IMR-90 (cell line): ENCODE results near the gene TAPT1. TPM values are rescaled to one million over a fixed set of nuclear protein-coding genes. Genes with fewer than 3 reads are reported as not detected.

Experiments used
- ATAC-seq: fragments of 200-7000 bp; cut with Tn5 transposase; 2 replicates; pipeline ENCODE4 v1.9.1; 2020; ENCODE audit warnings: low read depth, mild to moderate bottlenecking, moderate library complexity
- BruUV-seq: library from RNA; stranded (reverse); fragments of 400-500 nt; replicated peaks from 2 replicates; lab custom pipeline; 2021; lab: Mats Ljungman, UMichigan
- CTCF ChIA-PET: fragments of 300-600 bp; formaldehyde crosslinking; extraction: SDS; loops from one replicate; lab custom pipeline; 2021; ENCODE audit warnings: antibody characterized with exemption; lab: Yijun Ruan, JAX
- POLR2A ChIA-PET: fragments of 300-600 bp; sonication (Branson Sonifier 250); formaldehyde crosslinking; loops from one replicate; lab custom pipeline; 2022; ENCODE audit warnings: antibody characterized with exemption; ENCODE audit not compliant: unreplicated experiment; lab: Charles Lee
- DNase-seq: peaks from one replicate; pipeline ENCODE4 v3.0.0; 2013
- H2AFZ ChIP-seq: replicated peaks from 2 replicates; pipeline ENCODE3; 2013; ENCODE audit warnings: low read length, mild to moderate bottlenecking; ENCODE audit not compliant: poor library complexity
- H2AK5ac ChIP-seq: 2 replicates; pipeline ENCODE4 v1.6.1; 2013; ENCODE audit warnings: low read depth, low read length, inconsistent platforms
- H2AK9ac ChIP-seq: replicated peaks from 2 replicates; pipeline ENCODE3; 2013; ENCODE audit warnings: mild to moderate bottlenecking, low read depth, low read length, moderate library complexity; ENCODE audit not compliant: poor library complexity
- H2BK120ac ChIP-seq: 2 replicates; pipeline ENCODE4 v1.6.1; 2013; ENCODE audit warnings: low read depth, low read length, inconsistent platforms
- H2BK15ac ChIP-seq: 3 replicates; pipeline ENCODE4 v1.6.1; 2013; ENCODE audit warnings: low read depth, low read length, inconsistent platforms
- H2BK20ac ChIP-seq: 2 replicates; pipeline ENCODE4 v1.6.1; 2013; ENCODE audit warnings: low read depth, mild to moderate bottlenecking, inconsistent platforms, low read length, moderate library complexity
- H2BK5ac ChIP-seq: 2 replicates; pipeline ENCODE4 v1.6.1; 2013; ENCODE audit warnings: mild to moderate bottlenecking, low read depth, low read length, inconsistent platforms; ENCODE audit not compliant: poor library complexity, severe bottlenecking
- H3K14ac ChIP-seq: replicated peaks from 2 replicates; pipeline ENCODE4 v1.6.1; 2013; ENCODE audit warnings: low read depth, low read length, inconsistent platforms
- H3K18ac ChIP-seq: 2 replicates; pipeline ENCODE4 v1.6.1; 2013; ENCODE audit warnings: low read depth, low read length, control low read depth
- H3K23ac ChIP-seq: 2 replicates; pipeline ENCODE4 v1.6.1; 2013; ENCODE audit warnings: low read depth, low read length, inconsistent platforms
- H3K27ac ChIP-seq: 2 replicates; pipeline ENCODE4 v1.5.1; 2013; ENCODE audit warnings: mild to moderate bottlenecking, control low read depth, low read length; ENCODE audit not compliant: insufficient read depth
- H3K27me3 ChIP-seq: 2 replicates; pipeline ENCODE4 v1.6.1; 2013; ENCODE audit warnings: low read length; ENCODE audit not compliant: control insufficient read depth, insufficient read depth
- H3K36me3 ChIP-seq: 2 replicates; pipeline ENCODE4 v1.6.1; 2013; ENCODE audit warnings: low read length, mixed read lengths; ENCODE audit not compliant: control insufficient read depth, insufficient read depth
- H3K4ac ChIP-seq: 2 replicates; pipeline ENCODE4 v1.6.1; 2013; ENCODE audit warnings: low read depth, low read length, inconsistent platforms
- H3K4me1 ChIP-seq: 2 replicates; pipeline ENCODE4 v1.6.1; 2013; ENCODE audit warnings: low read length, mixed read lengths; ENCODE audit not compliant: control insufficient read depth, insufficient read depth
- H3K4me2 ChIP-seq: 2 replicates; pipeline ENCODE4 v1.6.1; 2013; ENCODE audit warnings: low read depth, mild to moderate bottlenecking, control low read depth, low read length, moderate library complexity
- H3K4me3 ChIP-seq: 2 replicates; pipeline ENCODE4 v1.5.1; 2013; ENCODE audit warnings: low read depth, mild to moderate bottlenecking, control low read depth, low read length, moderate library complexity; ENCODE audit not compliant: insufficient read depth
- H3K56ac ChIP-seq: 2 replicates; pipeline ENCODE4 v1.6.1; 2013; ENCODE audit warnings: low read length, inconsistent platforms; ENCODE audit not compliant: insufficient read depth; ENCODE audit errors: extremely low read depth
- H3K79me1 ChIP-seq, 2 experiments: 2 replicates each; pipeline ENCODE4 v1.6.1; 2013; ENCODE audit warnings: low read length in 2 of 2, inconsistent platforms in 1 of 2, low read depth in 1 of 2
- H3K9ac ChIP-seq: 2 replicates; pipeline ENCODE4 v1.6.1; 2013; ENCODE audit warnings: low read depth, low read length, control low read depth
- H3K9me1 ChIP-seq: 2 replicates; pipeline ENCODE4 v1.6.1; 2013; ENCODE audit warnings: low read length, inconsistent platforms; ENCODE audit not compliant: insufficient read depth
- H3K9me3 ChIP-seq: 2 replicates; pipeline ENCODE4 v1.6.1; 2013; ENCODE audit warnings: low read length; ENCODE audit not compliant: control insufficient read depth, insufficient read depth
- H4K20me1 ChIP-seq: 2 replicates; pipeline ENCODE4 v1.6.1; 2013; ENCODE audit warnings: low read length, inconsistent platforms; ENCODE audit not compliant: insufficient read depth
- H4K5ac ChIP-seq: 2 replicates; pipeline ENCODE4 v1.6.1; 2013; ENCODE audit warnings: mild to moderate bottlenecking, low read depth, low read length, control low read depth
- H4K8ac ChIP-seq, 2 experiments: 2 replicates each; pipeline ENCODE4 v1.6.1; 2013; ENCODE audit warnings: low read depth in 2 of 2, low read length in 2 of 2, control low read depth in 1 of 2, inconsistent platforms in 1 of 2
- H4K91ac ChIP-seq: 2 replicates; pipeline ENCODE4 v1.6.1; 2013; ENCODE audit warnings: low read depth, low read length, inconsistent platforms; ENCODE audit not compliant: insufficient read depth
- CEBPB ChIP-seq: IDR thresholded peaks from 2 replicates; pipeline ENCODE4 v1.6.1; 2012; ENCODE audit warnings: low read depth, low read length, improper control_type of control experiment
- NFE2L2 ChIP-seq: fragments of 150-350 bp; IDR thresholded peaks from 2 replicates; pipeline ENCODE4 v1.6.1; 2016; ENCODE audit warnings: low read depth, mild to moderate bottlenecking, low read length
- WGBS, 2 experiments: methylation state at CpG; one replicate each; pipeline versions ENCODE4 v1.1.5 to v1.1.7; 2013; ENCODE audit warnings: missing lambda C conversion rate in 2 of 2; ENCODE audit not compliant: insufficient read length in 1 of 2; ENCODE audit errors: extremely low coverage in 2 of 2; 5-methylcytosine and 5-hydroxymethylcytosine counted together
- dilution Hi-C: fragments of 300-500 bp; cut with HindIII; formaldehyde crosslinking; loops from one replicate; pipeline ENCODE4 v1.14.3; 2018; ENCODE audit warnings: low sequenced_read_pairs; ENCODE audit not compliant: unreplicated experiment
- in situ Hi-C: fragments of 300-500 bp; cut with MboI; formaldehyde crosslinking; loops from 3 replicates; pipeline ENCODE4 v1.14.3; 2019; ENCODE audit warnings: low sequenced_read_pairs, inconsistent platforms, mixed read lengths
- intact Hi-C: fragments of 100-400 bp; cut with micrococcal nuclease; formaldehyde crosslinking; loops from 2 replicates; pipeline ENCODE4 v1.10.0; 2022
- polyA plus RNA-seq, 3 experiments: library from polyadenylated mRNA; depleted of rRNA; stranded (reverse); fragments of >200 nt; gene quantifications; 2 replicates each; pipeline ENCODE4 v1.2.3, GENCODE V29; 2012; ENCODE audit warnings: low replicate concordance in 1 of 3
- total RNA-seq: library from RNA; depleted of rRNA; stranded (reverse); fragments of >200 nt; gene quantifications from 2 replicates; pipeline ENCODE4 v1.2.3, GENCODE V29; 2012

TAPT1 gene
- total and polyA plus RNA-seq, 2 of the 4 experiments (the other 2 are of a cell fraction): 5.6 to 12.2 TPM

GRCh38 chr4:16157609-16158503 is 68.4 kb downstream of the TAPT1 start:
- H3K18ac ChIP-seq: no peak overlapping the region
- no peak overlapping the region for H4K91ac ChIP-seq
- intact Hi-C loops (loop anchor here (2.0 kb wide), 1 partner anchor 25 kb away; no protein-coding TSS in a partner anchor), in situ Hi-C loops (no loop called here), dilution Hi-C loops (no loop called here)
- ChIA-PET CTCF (interaction anchor here (0.9 kb wide), 1 partner anchor 107 kb away, joined by 4 read pairs; no protein-coding TSS in a partner anchor), POLR2A (interaction anchor here (0.7 kb wide), 1 partner anchor 67 kb away, joined by 3 read pairs; no protein-coding TSS in a partner anchor)
- H3K4me2 ChIP-seq: no peak overlapping the region
- H2AK5ac ChIP-seq: no peak overlapping the region
- no peaks in the 10 kb centered on the region for H4K20me1 ChIP-seq
- no peak overlapping the region for H2BK120ac ChIP-seq
- no peak overlapping the region for H3K27ac ChIP-seq
- BruUV-seq: no TSS peak
- H2BK5ac ChIP-seq: no peak overlapping the region
- H3K4me3 ChIP-seq: no peak overlapping the region
- H2AFZ ChIP-seq: no peak overlapping the region
- no peak overlapping the region for H3K4ac ChIP-seq
- H3K14ac ChIP-seq: no peak overlapping the region
- H3K9ac ChIP-seq: no peak overlapping the region
- H3K9me3 ChIP-seq: 0 out of 2 replicates have a peak, but pooled peaks cover 2% of the 10 kb centered on the region
- no peak overlapping the region for H2BK15ac ChIP-seq
- no peaks in the 10 kb centered on the region for H3K27me3 ChIP-seq
- DNase-seq (no peak), ATAC-seq (peak; percentile 21; the same call in 1 of the 2 replicates)
- TF ChIP-seq CEBPB: peak; percentile 60
- TF ChIP-seq NFE2L2: no peak
- H4K5ac ChIP-seq: no peak overlapping the region
- 79% methylated on average over 2 of the region's 14 CpGs; no CpG with 5 or more reads in 1 of the 2 experiments for WGBS, 2 experiments
- 0 out of 2 replicates have a peak, but pooled peaks cover 3% of the 10 kb centered on the region for H3K9me1 ChIP-seq
- no peak overlapping the region for H3K23ac ChIP-seq
- H3K4me1 ChIP-seq: no peaks in the 10 kb centered on the region
- no peak overlapping the region for H2BK20ac ChIP-seq
- H3K79me1 ChIP-seq: no peaks in the 10 kb centered on the region
- no peak overlapping the region for H2AK9ac ChIP-seq
- no peak overlapping the region for H3K56ac ChIP-seq
- H3K36me3 ChIP-seq: peaks cover under 1% of the 10 kb centered on the region
- no peak overlapping the region for H4K8ac ChIP-seq
